Natural killer cell (primary cell): ENCODE measurements around the gene COLQ. TPM values are rescaled to one million over a fixed set of nuclear protein-coding genes. Genes with fewer than 3 reads are reported as not detected.

Experiments used
- ATAC-seq, 3 donors: fragments of 150-1000 bp in 2 of 3; fragments of 200-7000 bp in 1 of 3; cut with Tn5 transposase; 1 replicate in 1 of 3; 2 replicates in 2 of 3; pipeline ENCODE4 v1.10.0; 2021; ENCODE audit warnings: mild to moderate bottlenecking in 2 of 3, moderate library complexity in 2 of 3
- DNase-seq, 2 donors: peaks; one replicate each; pipeline versions ENCODE4 v3.0.0 to v3.0.0-alpha.2; 2013 to 2021; ENCODE audit warnings: mixed read lengths in 1 of 2
- H3K27ac ChIP-seq: one replicate; pipeline ENCODE4 v1.5.1; 2013; ENCODE audit warnings: mild to moderate bottlenecking, low read length
- H3K27me3 ChIP-seq: one replicate; pipeline ENCODE4 v1.6.1; 2013; ENCODE audit warnings: low read length; ENCODE audit not compliant: control insufficient read depth, insufficient read depth
- H3K36me3 ChIP-seq: one replicate; pipeline ENCODE4 v1.6.1; 2013; ENCODE audit warnings: low read length; ENCODE audit not compliant: control insufficient read depth, insufficient read depth
- H3K4me1 ChIP-seq: one replicate; pipeline ENCODE4 v1.6.1; 2013; ENCODE audit warnings: low read length; ENCODE audit not compliant: control insufficient read depth, insufficient read depth
- H3K4me3 ChIP-seq: one replicate; pipeline ENCODE4 v1.5.1; 2013; ENCODE audit warnings: low read length
- H3K9me3 ChIP-seq: one replicate; pipeline ENCODE4 v1.6.1; 2013; ENCODE audit warnings: low read length; ENCODE audit not compliant: control insufficient read depth, insufficient read depth
- H3K27ac Mint-ChIP-seq, 2 donors: one replicate each; pipeline ENCODE4 v1.8.0; 2022; ENCODE audit warnings: mild to moderate bottlenecking in 2 of 2, mixed read lengths in 2 of 2, moderate library complexity in 1 of 2
- H3K27me3 Mint-ChIP-seq, 2 donors: one replicate each; pipeline ENCODE4 v1.8.0; 2022; ENCODE audit warnings: low read depth in 2 of 2, mixed read lengths in 2 of 2
- H3K36me3 Mint-ChIP-seq: one replicate; pipeline ENCODE4 v1.8.0; 2022; ENCODE audit warnings: mixed read lengths
- H3K4me1 Mint-ChIP-seq, 2 donors: one replicate each; pipeline ENCODE4 v1.8.0; 2022; ENCODE audit warnings: mixed read lengths in 2 of 2
- H3K4me3 Mint-ChIP-seq: one replicate; pipeline ENCODE4 v1.8.0; 2022; ENCODE audit warnings: mild to moderate bottlenecking, moderate library complexity, mixed read lengths
- H3K9me3 Mint-ChIP-seq, 2 donors: one replicate each; pipeline ENCODE4 v1.8.0; 2022; ENCODE audit warnings: mixed read lengths in 2 of 2
- WGBS: methylation state at CpG from one replicate; pipeline ENCODE4 v1.1.7; 2013; ENCODE audit warnings: missing lambda C conversion rate; ENCODE audit not compliant: insufficient coverage; 5-methylcytosine and 5-hydroxymethylcytosine counted together
- intact Hi-C: fragments of 100-400 bp; cut with micrococcal nuclease; formaldehyde crosslinking; loops from one replicate; pipeline ENCODE4 v1.14.2; 2022
- total RNA-seq, 4 donors: library from RNA; stranded (reverse); fragments of 120-200 nt in 1 of 4; gene quantifications; one replicate each; pipeline versions ENCODE4 v1.2.3 to v1.2.4, GENCODE V29; 2013 to 2022
- TF ChIP-seq, protein P1 (sequence below): fragments of 200-600 bp; IDR thresholded peaks from one replicate; pipeline ENCODE4 v1.8.0; 2022; ENCODE audit warnings: antibody characterized with exemption

Gene COLQ
- total RNA-seq, 3 donors from 2014 or later (not counting 1 experiment from before 2014, with no cell fraction given), result 37.7 to 60.7 (median 55.8) TPM

DNA sequence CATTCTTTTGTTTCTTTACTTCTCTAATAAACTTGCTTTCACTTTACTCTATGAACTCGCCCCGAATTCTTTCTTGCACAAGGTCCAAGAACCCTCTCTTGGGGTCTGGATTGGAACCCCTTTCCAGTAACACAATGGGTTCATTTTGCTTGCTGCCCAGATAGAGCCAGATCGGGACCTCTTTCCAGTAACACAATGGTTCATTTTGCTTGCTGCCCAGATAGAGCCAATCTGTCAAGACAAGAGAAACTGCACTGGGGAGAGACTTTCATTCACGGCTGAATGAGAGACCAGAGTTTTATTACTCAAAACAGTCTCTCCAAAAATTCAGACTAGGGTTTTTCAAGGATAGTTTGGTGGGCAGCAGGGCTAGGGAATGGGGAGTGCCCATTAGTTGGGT, 119.6 kb downstream of the COLQ start:
- no peak for ATAC-seq
- Histone ChIP-seq H3K4me1 (peaks cover 18% of the 10 kb centered on the region), H3K27me3 (no peaks in the 10 kb centered on the region), H3K9me3 (no peaks in the 10 kb centered on the region), H3K36me3 (no peaks in the 10 kb centered on the region), H3K4me3 (no peak overlapping the region), H3K27ac (no peak overlapping the region)
- Mint-ChIP-seq H3K27ac (no peak overlapping the region), H3K4me1 (peaks cover 14% of the 10 kb centered on the region in 2 donors), H3K4me3 (no peak overlapping the region), H3K36me3 (no peaks in the 10 kb centered on the region), H3K9me3 (no peaks in the 10 kb centered on the region), H3K27me3 (no peaks in the 10 kb centered on the region)
- intact Hi-C loops, result no loop called here
- DNase-seq, result no peak
- TF ChIP-seq, protein P1, sequence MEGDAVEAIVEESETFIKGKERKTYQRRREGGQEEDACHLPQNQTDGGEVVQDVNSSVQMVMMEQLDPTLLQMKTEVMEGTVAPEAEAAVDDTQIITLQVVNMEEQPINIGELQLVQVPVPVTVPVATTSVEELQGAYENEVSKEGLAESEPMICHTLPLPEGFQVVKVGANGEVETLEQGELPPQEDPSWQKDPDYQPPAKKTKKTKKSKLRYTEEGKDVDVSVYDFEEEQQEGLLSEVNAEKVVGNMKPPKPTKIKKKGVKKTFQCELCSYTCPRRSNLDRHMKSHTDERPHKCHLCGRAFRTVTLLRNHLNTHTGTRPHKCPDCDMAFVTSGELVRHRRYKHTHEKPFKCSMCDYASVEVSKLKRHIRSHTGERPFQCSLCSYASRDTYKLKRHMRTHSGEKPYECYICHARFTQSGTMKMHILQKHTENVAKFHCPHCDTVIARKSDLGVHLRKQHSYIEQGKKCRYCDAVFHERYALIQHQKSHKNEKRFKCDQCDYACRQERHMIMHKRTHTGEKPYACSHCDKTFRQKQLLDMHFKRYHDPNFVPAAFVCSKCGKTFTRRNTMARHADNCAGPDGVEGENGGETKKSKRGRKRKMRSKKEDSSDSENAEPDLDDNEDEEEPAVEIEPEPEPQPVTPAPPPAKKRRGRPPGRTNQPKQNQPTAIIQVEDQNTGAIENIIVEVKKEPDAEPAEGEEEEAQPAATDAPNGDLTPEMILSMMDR, result no peak
- WGBS, result 93% methylated on average over 4 of the region's 4 CpGs

Other genes starting within 250 kb of the COLQ start
- 100 to 1,000 TPM in 1 of 3 donors, 10 to 100 TPM in 2; 89.4 to 129 (median 91.0) TPM for gene SH3BP5, start 189.1 kb downstream of the COLQ start, total RNA-seq
- 10 to 100 TPM in 2 of 3 donors, 1 to 10 TPM in 1; 9.8 to 13.3 (median 11.8) TPM for gene METTL6, start 94.2 kb downstream of the COLQ start, total RNA-seq
- gene EAF1, start 94.1 kb downstream of the COLQ start, total RNA-seq, result 10 to 100 TPM; 39.7 to 45.8 (median 41.5) TPM
- gene HACL1, start 79.9 kb upstream of the COLQ start, total RNA-seq, result 10 to 100 TPM; 36.7 to 39.8 (median 37.3) TPM
- 10 to 100 TPM; 19.9 to 27.5 (median 23.6) TPM for gene BTD, start 80.0 kb upstream of the COLQ start, total RNA-seq